PC-3 (cell line): ENCODE results near the gene RBMS3.
A peak's percentile ranks its signal among the peaks of the same experiment; 100 is the strongest.

Experiments
- EZH2 ChIP-seq: fragments of 300-600 bp; sonication (generic); IDR thresholded peaks from one replicate; pipeline ENCODE4 v1.6.1; 2017; ENCODE audit warnings: antibody characterized with exemption, mild to moderate bottlenecking, low read length; ENCODE audit not compliant: unreplicated experiment
- TF ChIP-seq, protein P1 (sequence below): fragments of 300-600 bp; sonication (generic); conservative IDR thresholded peaks from 2 replicates; pipeline ENCODE4 v1.5.1; 2017; ENCODE audit warnings: antibody characterized with exemption, low read depth, mild to moderate bottlenecking, low read length

DNA sequence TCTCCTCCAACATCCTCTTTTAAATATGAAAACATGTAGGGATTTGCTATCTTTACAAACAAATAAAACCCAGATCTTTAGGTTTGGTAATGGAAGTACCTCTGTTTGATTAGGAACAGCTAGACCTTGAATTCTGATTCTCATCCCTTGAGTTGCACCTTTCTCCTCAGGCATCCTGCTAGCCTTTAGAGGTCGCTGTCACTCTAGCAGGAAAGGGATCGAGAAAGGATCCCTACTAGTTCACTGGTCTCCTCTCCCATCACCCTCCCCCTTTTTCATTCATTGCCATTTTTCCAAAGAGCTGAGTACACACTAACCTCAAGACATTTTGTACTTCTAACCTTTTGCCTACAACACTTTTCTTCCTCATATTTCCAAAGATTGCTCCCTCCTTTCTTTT, 569.8 kb downstream of the RBMS3 start:
- TF ChIP-seq, protein P1, sequence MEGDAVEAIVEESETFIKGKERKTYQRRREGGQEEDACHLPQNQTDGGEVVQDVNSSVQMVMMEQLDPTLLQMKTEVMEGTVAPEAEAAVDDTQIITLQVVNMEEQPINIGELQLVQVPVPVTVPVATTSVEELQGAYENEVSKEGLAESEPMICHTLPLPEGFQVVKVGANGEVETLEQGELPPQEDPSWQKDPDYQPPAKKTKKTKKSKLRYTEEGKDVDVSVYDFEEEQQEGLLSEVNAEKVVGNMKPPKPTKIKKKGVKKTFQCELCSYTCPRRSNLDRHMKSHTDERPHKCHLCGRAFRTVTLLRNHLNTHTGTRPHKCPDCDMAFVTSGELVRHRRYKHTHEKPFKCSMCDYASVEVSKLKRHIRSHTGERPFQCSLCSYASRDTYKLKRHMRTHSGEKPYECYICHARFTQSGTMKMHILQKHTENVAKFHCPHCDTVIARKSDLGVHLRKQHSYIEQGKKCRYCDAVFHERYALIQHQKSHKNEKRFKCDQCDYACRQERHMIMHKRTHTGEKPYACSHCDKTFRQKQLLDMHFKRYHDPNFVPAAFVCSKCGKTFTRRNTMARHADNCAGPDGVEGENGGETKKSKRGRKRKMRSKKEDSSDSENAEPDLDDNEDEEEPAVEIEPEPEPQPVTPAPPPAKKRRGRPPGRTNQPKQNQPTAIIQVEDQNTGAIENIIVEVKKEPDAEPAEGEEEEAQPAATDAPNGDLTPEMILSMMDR, result peak; percentile 58
- no peak for TF ChIP-seq EZH2
